H9 (cell line): Measurements from ENCODE around the gene TMEM106A. TPM values are rescaled to one million over a fixed set of nuclear protein-coding genes. Genes with fewer than 3 reads are reported as not detected.
"Not testable (repeated sequence)": the region's sequence is repeated elsewhere in the genome, so short reads cannot be mapped to it uniquely, and the experiment has no call there.

Source experiments
- DNase-seq: peaks from one replicate; pipeline ENCODE4 v3.0.0-alpha.2; 2017
- H2AFZ ChIP-seq: one replicate; pipeline ENCODE4 v1.6.1; 2013; ENCODE audit warnings: mild to moderate bottlenecking, low read length, control low read depth, moderate library complexity
- H2AK5ac ChIP-seq: 2 replicates; pipeline ENCODE4 v1.6.1; 2013; ENCODE audit warnings: low read length, control low read depth, mixed read lengths; ENCODE audit not compliant: insufficient read length
- H2BK120ac ChIP-seq: one replicate; pipeline ENCODE4 v1.6.1; 2013; ENCODE audit warnings: low read depth, mild to moderate bottlenecking, low read length, control low read depth, inconsistent platforms; ENCODE audit not compliant: poor library complexity, severe bottlenecking
- H2BK12ac ChIP-seq: 2 replicates; pipeline ENCODE4 v1.6.1; 2013; ENCODE audit warnings: low read length, control low read depth, mixed read lengths, low read depth; ENCODE audit not compliant: insufficient read length
- H2BK15ac ChIP-seq: 2 replicates; pipeline ENCODE4 v1.6.1; 2013; ENCODE audit warnings: low read depth, low read length, control low read depth
- H2BK20ac ChIP-seq: one replicate; pipeline ENCODE4 v1.6.1; 2013; ENCODE audit warnings: low read depth, mild to moderate bottlenecking, low read length, control low read depth, inconsistent platforms; ENCODE audit not compliant: poor library complexity, severe bottlenecking
- H2BK5ac ChIP-seq: 2 replicates; pipeline ENCODE4 v1.6.1; 2013; ENCODE audit warnings: low read length, control low read depth, mixed read lengths; ENCODE audit not compliant: insufficient read length
- H3K14ac ChIP-seq: 2 replicates; pipeline ENCODE4 v1.6.1; 2013; ENCODE audit warnings: low read length, control low read depth; ENCODE audit not compliant: insufficient read depth
- H3K18ac ChIP-seq: 2 replicates; pipeline ENCODE4 v1.6.1; 2013; ENCODE audit warnings: low read depth, mild to moderate bottlenecking, mixed read lengths, low read length, control low read depth; ENCODE audit not compliant: insufficient read length
- H3K23ac ChIP-seq: 2 replicates; pipeline ENCODE4 v1.6.1; 2013; ENCODE audit warnings: low read length, control low read depth, mixed read lengths, low read depth; ENCODE audit not compliant: insufficient read length
- H3K23me2 ChIP-seq: 2 replicates; pipeline ENCODE4 v1.6.1; 2013; ENCODE audit warnings: low read depth, mild to moderate bottlenecking, mixed read lengths, low read length, control low read depth; ENCODE audit not compliant: insufficient read length, poor library complexity, severe bottlenecking
- H3K27ac ChIP-seq: 2 replicates; pipeline ENCODE4 v1.5.1; 2013; ENCODE audit warnings: low read length, control low read depth, mixed read lengths, low read depth; ENCODE audit not compliant: insufficient read length
- H3K27me3 ChIP-seq: 2 replicates; pipeline ENCODE4 v1.6.1; 2013; ENCODE audit warnings: low read length, control low read depth, inconsistent platforms; ENCODE audit not compliant: insufficient read depth
- H3K4ac ChIP-seq: 2 replicates; pipeline ENCODE4 v1.6.1; 2013; ENCODE audit warnings: low read depth, mild to moderate bottlenecking, control low read depth, inconsistent platforms, low read length, moderate library complexity
- H3K4me1 ChIP-seq: 2 replicates; pipeline ENCODE4 v1.6.1; 2013; ENCODE audit warnings: low read length, control low read depth, inconsistent platforms; ENCODE audit not compliant: insufficient read depth
- H3K4me2 ChIP-seq: 2 replicates; pipeline ENCODE4 v1.6.1; 2013; ENCODE audit warnings: low read length, control low read depth, mixed read lengths; ENCODE audit not compliant: insufficient read length, insufficient read depth
- H3K56ac ChIP-seq: 2 replicates; pipeline ENCODE4 v1.6.1; 2013; ENCODE audit warnings: low read depth, mild to moderate bottlenecking, mixed read lengths, low read length, control low read depth; ENCODE audit not compliant: insufficient read length
- H3K79me1 ChIP-seq: 2 replicates; pipeline ENCODE4 v1.6.1; 2013; ENCODE audit warnings: low read depth, mild to moderate bottlenecking, moderate library complexity, low read length, control low read depth, inconsistent platforms; ENCODE audit not compliant: insufficient read depth, poor library complexity, severe bottlenecking
- H3K79me2 ChIP-seq: 2 replicates; pipeline ENCODE4 v1.6.1; 2013; ENCODE audit warnings: low read length, control low read depth, inconsistent platforms; ENCODE audit not compliant: insufficient read depth
- H3K9ac ChIP-seq: 2 replicates; pipeline ENCODE4 v1.6.1; 2013; ENCODE audit warnings: low read length, control low read depth, mixed read lengths; ENCODE audit not compliant: insufficient read length; ENCODE audit errors: extremely low read depth
- H3K9me3 ChIP-seq: one replicate; pipeline ENCODE4 v1.6.1; 2013; ENCODE audit warnings: low read depth, low read length, inconsistent platforms; ENCODE audit not compliant: control insufficient read depth
- H3T11ph ChIP-seq: one replicate; pipeline ENCODE4 v1.6.1; 2013; ENCODE audit warnings: mild to moderate bottlenecking, low read length, control low read depth, inconsistent platforms
- H4K20me1 ChIP-seq: one replicate; pipeline ENCODE4 v1.6.1; 2013; ENCODE audit not compliant: control insufficient read depth, insufficient read length, insufficient read depth
- H4K5ac ChIP-seq: 2 replicates; pipeline ENCODE4 v1.6.1; 2013; ENCODE audit warnings: low read depth, mild to moderate bottlenecking, mixed read lengths, low read length, control low read depth; ENCODE audit not compliant: insufficient read length
- H4K8ac ChIP-seq: replicated peaks from 2 replicates; pipeline ENCODE4 v1.6.1; 2013; ENCODE audit warnings: low read length, control low read depth, mixed read lengths, low read depth; ENCODE audit not compliant: insufficient read length
- H4K91ac ChIP-seq: 2 replicates; pipeline ENCODE4 v1.6.1; 2013; ENCODE audit warnings: low read depth, mild to moderate bottlenecking, moderate library complexity, mixed read lengths, low read length, control low read depth; ENCODE audit not compliant: insufficient read length
- H3K27ac Mint-ChIP-seq, 3 experiments: 2 replicates in 2 of 3; 3 replicates in 1 of 3; pipeline ENCODE4 v1.8.0; 2020 to 2021; ENCODE audit warnings: mixed read lengths in 3 of 3, mild to moderate bottlenecking in 1 of 3, moderate library complexity in 1 of 3
- H3K27me3 Mint-ChIP-seq: 2 replicates; pipeline ENCODE4 v1.8.0; 2021; ENCODE audit warnings: low read depth, mild to moderate bottlenecking, moderate library complexity, mixed read lengths
- H3K36me3 Mint-ChIP-seq, 3 experiments: 2 replicates in 2 of 3; 3 replicates in 1 of 3; pipeline ENCODE4 v1.8.0; 2020 to 2021; ENCODE audit warnings: low read depth in 3 of 3, mixed read lengths in 3 of 3; ENCODE audit not compliant: insufficient read depth in 1 of 3
- H3K4me1 Mint-ChIP-seq, 2 experiments: 2 replicates each; pipeline ENCODE4 v1.8.0; 2020; ENCODE audit warnings: mixed read lengths in 2 of 2
- H3K4me3 Mint-ChIP-seq, 2 experiments: 2 replicates in 1 of 2; 3 replicates in 1 of 2; pipeline ENCODE4 v1.8.0; 2020 to 2021; ENCODE audit warnings: mild to moderate bottlenecking in 2 of 2, mixed read lengths in 2 of 2, moderate library complexity in 1 of 2
- H3K9me3 Mint-ChIP-seq, 2 experiments: 2 replicates in 1 of 2; 3 replicates in 1 of 2; pipeline ENCODE4 v1.8.0; 2020; ENCODE audit warnings: mild to moderate bottlenecking in 2 of 2, mixed read lengths in 2 of 2, moderate library complexity in 1 of 2
- WGBS: extraction: QIAGEN DNeasy Blood & Tissue Kit; methylation state at CpG from one replicate; pipeline ENCODE4 v1.1.7; 2013; ENCODE audit warnings: missing lambda C conversion rate, low lambda C conversion rate, mixed read lengths; ENCODE audit not compliant: insufficient read length; ENCODE audit errors: extremely low coverage; 5-methylcytosine and 5-hydroxymethylcytosine counted together
- total RNA-seq: library from RNA; stranded (reverse); gene quantifications from 2 replicates; pipeline ENCODE4 v1.2.1, GENCODE V29; 2021

TMEM106A gene
- total RNA-seq, 1 experiment from 2014 or later, result 3.7 TPM

DNA sequence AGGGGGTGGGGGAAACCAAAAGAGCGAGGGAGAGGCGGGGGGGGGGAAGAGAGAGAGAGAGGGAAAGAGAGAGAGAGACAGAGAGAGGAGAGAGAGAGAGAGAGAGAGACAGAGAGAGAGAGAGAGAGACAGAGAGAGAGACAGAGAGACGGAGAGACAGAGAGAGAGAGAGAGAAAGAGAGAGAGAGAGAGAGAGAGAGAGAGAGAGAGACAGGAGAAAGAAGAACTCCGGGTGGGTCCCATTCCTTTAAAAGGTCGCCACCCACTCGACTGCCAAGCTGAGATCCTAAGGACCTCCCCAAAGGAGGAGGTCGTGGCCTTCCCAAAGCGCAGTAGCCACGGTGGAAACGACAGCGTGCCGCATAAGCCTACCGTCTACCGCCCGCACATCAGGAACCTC is 21.6 kb downstream of the TMEM106A start:
- not testable (repeated sequence) for H2BK12ac ChIP-seq, H3K4me2 ChIP-seq, H3K27ac ChIP-seq, H4K91ac ChIP-seq, H3K18ac ChIP-seq, H3K4me1 Mint-ChIP-seq, H3K27me3 ChIP-seq, H2AFZ ChIP-seq, H3K4me3 Mint-ChIP-seq, H3K9ac ChIP-seq, H3T11ph ChIP-seq, H3K56ac ChIP-seq, H3K27me3 Mint-ChIP-seq, H2BK120ac ChIP-seq, H3K36me3 Mint-ChIP-seq, DNase-seq, H3K14ac ChIP-seq, H3K9me3 Mint-ChIP-seq, H2BK5ac ChIP-seq, H2AK5ac ChIP-seq, H4K5ac ChIP-seq, H3K27ac Mint-ChIP-seq, H2BK15ac ChIP-seq, H4K8ac ChIP-seq, H3K4ac ChIP-seq, H3K9me3 ChIP-seq, H3K79me2 ChIP-seq, H3K4me1 ChIP-seq, H3K23me2 ChIP-seq, H2BK20ac ChIP-seq, H3K23ac ChIP-seq, H3K79me1 ChIP-seq, H4K20me1 ChIP-seq
- no CpG with 5 or more reads among the region's 15 CpGs for WGBS

DNA sequence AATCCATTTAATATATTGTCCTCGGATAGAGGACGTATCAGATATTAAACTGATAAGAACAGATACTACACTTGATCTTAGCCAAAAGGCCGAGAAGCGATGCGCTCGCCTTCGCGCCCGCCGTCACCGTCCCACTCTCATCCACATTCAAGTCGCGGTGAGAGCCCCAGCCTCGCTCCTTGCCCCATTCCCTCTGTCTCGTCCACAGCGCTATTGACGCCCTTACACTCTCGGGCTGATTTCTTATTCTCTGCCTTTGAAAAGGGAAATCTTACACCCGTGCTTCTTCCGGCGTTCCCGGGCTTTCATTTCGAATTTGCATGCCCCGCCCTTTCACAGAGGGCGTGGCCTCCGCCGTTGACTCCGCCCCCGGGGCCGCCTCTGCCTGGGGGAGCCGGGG is 22.2 kb downstream of the TMEM106A start, which contains the start of gene RNU2-1:
RNU2-1 (minus strand) TSS at position 101 of the 400 bp plus-strand sequence.
- not testable (repeated sequence) for H4K8ac ChIP-seq, H2AFZ ChIP-seq, H3K56ac ChIP-seq, H3K9me3 Mint-ChIP-seq, H2BK120ac ChIP-seq, H3K4me2 ChIP-seq, H3K79me2 ChIP-seq, H3K9me3 ChIP-seq, H3K9ac ChIP-seq, H4K91ac ChIP-seq, H2BK12ac ChIP-seq, H4K20me1 ChIP-seq, H3T11ph ChIP-seq, H3K79me1 ChIP-seq, H3K23me2 ChIP-seq, H2BK15ac ChIP-seq, H2BK5ac ChIP-seq, H3K27ac Mint-ChIP-seq, H3K4me3 Mint-ChIP-seq, H3K4me1 Mint-ChIP-seq, H2AK5ac ChIP-seq, H3K14ac ChIP-seq, H3K27me3 ChIP-seq, H2BK20ac ChIP-seq, H3K4me1 ChIP-seq, DNase-seq, H3K23ac ChIP-seq, H3K27ac ChIP-seq, H3K36me3 Mint-ChIP-seq, H4K5ac ChIP-seq, H3K4ac ChIP-seq, H3K18ac ChIP-seq, H3K27me3 Mint-ChIP-seq
- WGBS, result no CpG with 5 or more reads among the region's 31 CpGs
